ENCODE measurements around the gene MAST4. TPM values are rescaled to one million over a fixed set of nuclear protein-coding genes. Genes with fewer than 3 reads are reported as not detected.

The MAST4 gene
- total RNA-seq, 1 donor from 2014 or later = 22.3 TPM

DNA sequence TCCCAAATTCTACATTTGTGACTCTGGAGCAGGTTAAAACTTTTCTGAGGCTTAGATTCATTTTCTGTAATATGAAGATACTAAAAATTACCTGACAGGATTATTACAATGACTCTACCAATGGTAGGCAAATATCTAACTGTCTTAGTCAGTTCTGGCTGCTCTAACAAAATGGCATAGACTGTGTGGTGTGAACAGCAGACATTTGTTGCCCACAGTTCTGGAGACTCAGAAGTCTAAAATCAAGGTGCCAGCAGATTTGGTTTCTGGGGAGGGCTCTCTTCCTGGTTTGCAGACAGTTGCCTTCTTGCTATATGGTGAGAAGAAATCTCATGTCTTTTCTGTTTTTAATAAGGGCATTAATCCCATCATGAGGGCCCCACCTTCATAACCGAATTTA, 245.1 kb downstream of the MAST4 start:
- FAIRE-seq = no peak
- H3K79me2 ChIP-seq (ENCODE audit: insufficient read depth, low read length) = no peaks in the 10 kb centered on the region
- Mint-ChIP-seq H3K27me3 (ENCODE audit: low read depth, unreplicated experiment) (no peaks in the 10 kb centered on the region), H3K9me3 (ENCODE audit: unreplicated experiment) (no peaks in the 10 kb centered on the region), H3K4me3 (ENCODE audit: unreplicated experiment) (no peak overlapping the region), H3K4me1 (ENCODE audit: low read depth, unreplicated experiment) (peaks cover 32% of the 10 kb centered on the region), H3K36me3 (ENCODE audit: low read depth, unreplicated experiment) (no peaks in the 10 kb centered on the region), H3K27ac (ENCODE audit: unreplicated experiment) (no peak overlapping the region)
- TF ChIP-seq EZH2 (IDR thresholded peaks at IDR 0.05; ENCODE audit: insufficient read depth, low read length) = no peak
- TF ChIP-seq, protein P1, sequence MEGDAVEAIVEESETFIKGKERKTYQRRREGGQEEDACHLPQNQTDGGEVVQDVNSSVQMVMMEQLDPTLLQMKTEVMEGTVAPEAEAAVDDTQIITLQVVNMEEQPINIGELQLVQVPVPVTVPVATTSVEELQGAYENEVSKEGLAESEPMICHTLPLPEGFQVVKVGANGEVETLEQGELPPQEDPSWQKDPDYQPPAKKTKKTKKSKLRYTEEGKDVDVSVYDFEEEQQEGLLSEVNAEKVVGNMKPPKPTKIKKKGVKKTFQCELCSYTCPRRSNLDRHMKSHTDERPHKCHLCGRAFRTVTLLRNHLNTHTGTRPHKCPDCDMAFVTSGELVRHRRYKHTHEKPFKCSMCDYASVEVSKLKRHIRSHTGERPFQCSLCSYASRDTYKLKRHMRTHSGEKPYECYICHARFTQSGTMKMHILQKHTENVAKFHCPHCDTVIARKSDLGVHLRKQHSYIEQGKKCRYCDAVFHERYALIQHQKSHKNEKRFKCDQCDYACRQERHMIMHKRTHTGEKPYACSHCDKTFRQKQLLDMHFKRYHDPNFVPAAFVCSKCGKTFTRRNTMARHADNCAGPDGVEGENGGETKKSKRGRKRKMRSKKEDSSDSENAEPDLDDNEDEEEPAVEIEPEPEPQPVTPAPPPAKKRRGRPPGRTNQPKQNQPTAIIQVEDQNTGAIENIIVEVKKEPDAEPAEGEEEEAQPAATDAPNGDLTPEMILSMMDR (IDR thresholded peaks at IDR 0.05; ENCODE audit: insufficient read depth, low read depth, low read length) = no peak
- no peak overlapping the region for H3K27ac ChIP-seq (ENCODE audit: low read depth, low read length)
- no peak for DNase-seq (ENCODE audit: low read depth)
- no peaks in the 10 kb centered on the region for H3K9me3 ChIP-seq (ENCODE audit: insufficient read depth, low read depth, low read length)
- H3K9ac ChIP-seq (ENCODE audit: low read length) = no peak overlapping the region
- no peak overlapping the region for H3K4me2 ChIP-seq (ENCODE audit: low read length)
- no peak overlapping the region for H2AFZ ChIP-seq (ENCODE audit: low read depth, low read length)
- no peaks in the 10 kb centered on the region for H3K27me3 ChIP-seq (ENCODE audit: insufficient read depth, low read length)
- H4K20me1 ChIP-seq (ENCODE audit: insufficient read depth, low read length) = no peaks in the 10 kb centered on the region
- no peak overlapping the region for H3K4me3 ChIP-seq (ENCODE audit: insufficient read depth, low read depth, low read length)
- H3K36me3 ChIP-seq (ENCODE audit: insufficient read depth, low read length) = no peaks in the 10 kb centered on the region
- peaks cover 9% of the 10 kb centered on the region for H3K4me1 ChIP-seq (ENCODE audit: insufficient read depth, low read length)

DNA sequence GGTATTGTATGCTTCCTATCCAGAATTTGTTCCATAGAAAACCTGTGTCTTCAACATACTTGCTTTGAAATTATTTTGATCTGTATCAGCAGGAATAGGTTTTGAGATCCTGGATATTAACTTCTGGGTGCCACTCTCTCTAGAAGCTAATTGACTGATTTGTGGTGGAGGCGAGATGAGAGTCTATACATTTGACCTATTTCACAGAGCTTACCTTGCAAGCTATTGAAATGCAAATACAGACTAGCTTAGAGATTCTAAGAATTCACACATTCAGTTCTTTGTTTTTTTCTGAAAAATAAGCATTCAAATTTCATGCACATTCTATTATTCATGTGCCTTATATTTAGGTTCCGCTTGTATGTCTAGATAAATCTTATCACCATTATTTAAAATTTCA, 246.3 kb downstream of the MAST4 start:
- Histone ChIP-seq H3K9me3 (ENCODE audit: insufficient read depth, low read depth, low read length) (no peaks in the 10 kb centered on the region), H3K4me1 (ENCODE audit: insufficient read depth, low read length) (peaks cover 9% of the 10 kb centered on the region), H3K36me3 (ENCODE audit: insufficient read depth, low read length) (no peaks in the 10 kb centered on the region), H3K9ac (ENCODE audit: low read length) (no peak overlapping the region), H3K4me3 (ENCODE audit: insufficient read depth, low read depth, low read length) (no peak overlapping the region), H3K27ac (ENCODE audit: low read depth, low read length) (no peak overlapping the region), H2AFZ (ENCODE audit: low read depth, low read length) (no peak overlapping the region), H3K79me2 (ENCODE audit: insufficient read depth, low read length) (no peaks in the 10 kb centered on the region), H4K20me1 (ENCODE audit: insufficient read depth, low read length) (no peaks in the 10 kb centered on the region), H3K4me2 (ENCODE audit: low read length) (peak overlapping the region; percentile 22), H3K27me3 (ENCODE audit: insufficient read depth, low read length) (no peaks in the 10 kb centered on the region)
- Mint-ChIP-seq H3K27me3 (ENCODE audit: low read depth, unreplicated experiment) (no peaks in the 10 kb centered on the region), H3K27ac (ENCODE audit: unreplicated experiment) (peak overlapping the region; percentile 75), H3K4me1 (ENCODE audit: low read depth, unreplicated experiment) (peaks cover 32% of the 10 kb centered on the region), H3K36me3 (ENCODE audit: low read depth, unreplicated experiment) (no peaks in the 10 kb centered on the region), H3K9me3 (ENCODE audit: unreplicated experiment) (no peaks in the 10 kb centered on the region), H3K4me3 (ENCODE audit: unreplicated experiment) (no peak overlapping the region)
- FAIRE-seq (no peak), DNase-seq (ENCODE audit: low read depth) (no peak)
- no peak for TF ChIP-seq EZH2 (IDR thresholded peaks at IDR 0.05; ENCODE audit: insufficient read depth, low read length)
- TF ChIP-seq, protein P1 (IDR thresholded peaks at IDR 0.05; ENCODE audit: insufficient read depth, low read depth, low read length) = no peak

DNA sequence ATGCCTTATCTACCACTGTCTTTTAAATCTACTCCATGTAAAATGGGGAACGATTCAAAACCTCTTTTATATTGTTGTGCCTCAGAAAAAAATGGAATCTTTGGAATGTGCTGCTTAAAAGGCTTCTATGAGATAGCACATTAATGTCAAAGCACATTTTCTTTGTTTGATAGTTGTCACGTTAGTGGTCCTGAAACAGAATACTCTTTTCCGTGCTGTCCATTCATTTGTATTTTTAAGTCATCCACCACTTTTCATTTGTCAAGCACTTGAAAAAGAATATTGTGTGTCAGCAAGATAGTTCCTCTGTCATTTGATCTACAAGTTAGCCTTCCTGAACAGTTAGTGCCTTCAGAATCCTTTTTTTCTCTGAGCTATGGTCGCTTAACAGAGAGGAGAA, 246.9 kb downstream of the MAST4 start:
- H3K79me2 ChIP-seq (ENCODE audit: insufficient read depth, low read length) = no peaks in the 10 kb centered on the region
- no peaks in the 10 kb centered on the region for H3K36me3 Mint-ChIP-seq (ENCODE audit: low read depth, unreplicated experiment)
- no peak for FAIRE-seq
- no peaks in the 10 kb centered on the region for H3K9me3 Mint-ChIP-seq (ENCODE audit: unreplicated experiment)
- no peak overlapping the region for H3K27ac ChIP-seq (ENCODE audit: low read depth, low read length)
- TF ChIP-seq EZH2 (IDR thresholded peaks at IDR 0.05; ENCODE audit: insufficient read depth, low read length) = no peak
- TF ChIP-seq, protein P1 (IDR thresholded peaks at IDR 0.05; ENCODE audit: insufficient read depth, low read depth, low read length) = no peak
- H3K4me1 ChIP-seq (ENCODE audit: insufficient read depth, low read length) = peaks cover 9% of the 10 kb centered on the region
- peak overlapping the region; percentile 75 for H3K27ac Mint-ChIP-seq (ENCODE audit: unreplicated experiment)
- H3K9ac ChIP-seq (ENCODE audit: low read length) = no peak overlapping the region
- peaks cover 32% of the 10 kb centered on the region for H3K4me1 Mint-ChIP-seq (ENCODE audit: low read depth, unreplicated experiment)
- no peaks in the 10 kb centered on the region for H3K9me3 ChIP-seq (ENCODE audit: insufficient read depth, low read depth, low read length)
- H3K4me3 ChIP-seq (ENCODE audit: insufficient read depth, low read depth, low read length) = no peak overlapping the region
- H3K27me3 Mint-ChIP-seq (ENCODE audit: low read depth, unreplicated experiment) = no peaks in the 10 kb centered on the region
- H3K4me3 Mint-ChIP-seq (ENCODE audit: unreplicated experiment) = no peak overlapping the region
- no peaks in the 10 kb centered on the region for H3K27me3 ChIP-seq (ENCODE audit: insufficient read depth, low read length)
- peak overlapping the region; percentile 22 for H3K4me2 ChIP-seq (ENCODE audit: low read length)
- H4K20me1 ChIP-seq (ENCODE audit: insufficient read depth, low read length) = no peaks in the 10 kb centered on the region
- peak overlapping the region; percentile 37 for H2AFZ ChIP-seq (ENCODE audit: low read depth, low read length)
- DNase-seq (ENCODE audit: low read depth) = no peak
- H3K36me3 ChIP-seq (ENCODE audit: insufficient read depth, low read length) = no peaks in the 10 kb centered on the region
